Panc1 (cell line): Measurements from ENCODE around the gene SPDYE16.
"Not testable (repeated sequence)": the region's sequence is repeated elsewhere in the genome, so short reads cannot be mapped to it uniquely, and the experiment has no call there.

ENCODE experiments used
- POLR2AphosphoS5 ChIP-seq: IDR thresholded peaks from 2 replicates; pipeline ENCODE4 v1.6.1; 2012; ENCODE audit warnings: mild to moderate bottlenecking, low read depth, low read length, moderate library complexity
- TF ChIP-seq, protein P1 (sequence below): fragments of 450-650 bp; IDR thresholded peaks from 2 replicates; pipeline ENCODE4 v1.5.1; 2017; ENCODE audit warnings: mild to moderate bottlenecking
- TF ChIP-seq, protein P2 (sequence below), 2 experiments: IDR thresholded peaks; 2 replicates each; pipeline ENCODE4 v1.6.1; 2011 to 2012; ENCODE audit warnings: low read depth in 2 of 2, control low read depth in 1 of 2, low read length in 1 of 2, mild to moderate bottlenecking in 1 of 2, moderate library complexity in 1 of 2; ENCODE audit not compliant: insufficient read depth in 1 of 2

DNA sequence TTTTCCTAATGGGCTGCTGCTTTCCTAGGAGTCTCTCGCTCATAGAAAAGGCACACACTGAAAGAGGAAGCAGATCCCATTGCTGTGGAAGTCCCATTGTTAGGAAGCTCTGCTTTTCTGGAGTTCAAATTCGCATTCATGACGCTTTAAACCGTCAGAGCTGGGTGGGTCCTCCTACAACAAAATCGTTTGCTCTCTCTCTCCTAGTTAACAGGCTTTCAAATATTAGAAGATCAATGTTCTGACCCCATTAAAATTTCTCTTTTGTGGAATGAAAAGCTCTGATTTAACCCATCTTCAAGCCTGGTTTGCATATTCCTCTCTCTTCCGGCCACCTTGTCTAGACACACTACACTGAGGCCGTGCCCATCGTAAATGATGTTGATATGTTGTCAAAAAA lies at the start of gene SPDYE16:
- not testable (repeated sequence) for TF ChIP-seq POLR2AphosphoS5
- TF ChIP-seq, protein P1, sequence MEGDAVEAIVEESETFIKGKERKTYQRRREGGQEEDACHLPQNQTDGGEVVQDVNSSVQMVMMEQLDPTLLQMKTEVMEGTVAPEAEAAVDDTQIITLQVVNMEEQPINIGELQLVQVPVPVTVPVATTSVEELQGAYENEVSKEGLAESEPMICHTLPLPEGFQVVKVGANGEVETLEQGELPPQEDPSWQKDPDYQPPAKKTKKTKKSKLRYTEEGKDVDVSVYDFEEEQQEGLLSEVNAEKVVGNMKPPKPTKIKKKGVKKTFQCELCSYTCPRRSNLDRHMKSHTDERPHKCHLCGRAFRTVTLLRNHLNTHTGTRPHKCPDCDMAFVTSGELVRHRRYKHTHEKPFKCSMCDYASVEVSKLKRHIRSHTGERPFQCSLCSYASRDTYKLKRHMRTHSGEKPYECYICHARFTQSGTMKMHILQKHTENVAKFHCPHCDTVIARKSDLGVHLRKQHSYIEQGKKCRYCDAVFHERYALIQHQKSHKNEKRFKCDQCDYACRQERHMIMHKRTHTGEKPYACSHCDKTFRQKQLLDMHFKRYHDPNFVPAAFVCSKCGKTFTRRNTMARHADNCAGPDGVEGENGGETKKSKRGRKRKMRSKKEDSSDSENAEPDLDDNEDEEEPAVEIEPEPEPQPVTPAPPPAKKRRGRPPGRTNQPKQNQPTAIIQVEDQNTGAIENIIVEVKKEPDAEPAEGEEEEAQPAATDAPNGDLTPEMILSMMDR, result not testable (repeated sequence)
- TF ChIP-seq, protein P2, sequence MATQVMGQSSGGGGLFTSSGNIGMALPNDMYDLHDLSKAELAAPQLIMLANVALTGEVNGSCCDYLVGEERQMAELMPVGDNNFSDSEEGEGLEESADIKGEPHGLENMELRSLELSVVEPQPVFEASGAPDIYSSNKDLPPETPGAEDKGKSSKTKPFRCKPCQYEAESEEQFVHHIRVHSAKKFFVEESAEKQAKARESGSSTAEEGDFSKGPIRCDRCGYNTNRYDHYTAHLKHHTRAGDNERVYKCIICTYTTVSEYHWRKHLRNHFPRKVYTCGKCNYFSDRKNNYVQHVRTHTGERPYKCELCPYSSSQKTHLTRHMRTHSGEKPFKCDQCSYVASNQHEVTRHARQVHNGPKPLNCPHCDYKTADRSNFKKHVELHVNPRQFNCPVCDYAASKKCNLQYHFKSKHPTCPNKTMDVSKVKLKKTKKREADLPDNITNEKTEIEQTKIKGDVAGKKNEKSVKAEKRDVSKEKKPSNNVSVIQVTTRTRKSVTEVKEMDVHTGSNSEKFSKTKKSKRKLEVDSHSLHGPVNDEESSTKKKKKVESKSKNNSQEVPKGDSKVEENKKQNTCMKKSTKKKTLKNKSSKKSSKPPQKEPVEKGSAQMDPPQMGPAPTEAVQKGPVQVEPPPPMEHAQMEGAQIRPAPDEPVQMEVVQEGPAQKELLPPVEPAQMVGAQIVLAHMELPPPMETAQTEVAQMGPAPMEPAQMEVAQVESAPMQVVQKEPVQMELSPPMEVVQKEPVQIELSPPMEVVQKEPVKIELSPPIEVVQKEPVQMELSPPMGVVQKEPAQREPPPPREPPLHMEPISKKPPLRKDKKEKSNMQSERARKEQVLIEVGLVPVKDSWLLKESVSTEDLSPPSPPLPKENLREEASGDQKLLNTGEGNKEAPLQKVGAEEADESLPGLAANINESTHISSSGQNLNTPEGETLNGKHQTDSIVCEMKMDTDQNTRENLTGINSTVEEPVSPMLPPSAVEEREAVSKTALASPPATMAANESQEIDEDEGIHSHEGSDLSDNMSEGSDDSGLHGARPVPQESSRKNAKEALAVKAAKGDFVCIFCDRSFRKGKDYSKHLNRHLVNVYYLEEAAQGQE (IDR thresholded peaks at IDR 0.05; ENCODE audit: insufficient read depth in 1 of 2, low read depth in 2 of 2, low read length in 1 of 2), result not testable (repeated sequence)
